ENCODE data around the gene ARHGAP26.
"Not testable (repeated sequence)": the region's sequence is repeated elsewhere in the genome, so short reads cannot be mapped to it uniquely, and the experiment has no call there.

Gene ARHGAP26

DNA sequence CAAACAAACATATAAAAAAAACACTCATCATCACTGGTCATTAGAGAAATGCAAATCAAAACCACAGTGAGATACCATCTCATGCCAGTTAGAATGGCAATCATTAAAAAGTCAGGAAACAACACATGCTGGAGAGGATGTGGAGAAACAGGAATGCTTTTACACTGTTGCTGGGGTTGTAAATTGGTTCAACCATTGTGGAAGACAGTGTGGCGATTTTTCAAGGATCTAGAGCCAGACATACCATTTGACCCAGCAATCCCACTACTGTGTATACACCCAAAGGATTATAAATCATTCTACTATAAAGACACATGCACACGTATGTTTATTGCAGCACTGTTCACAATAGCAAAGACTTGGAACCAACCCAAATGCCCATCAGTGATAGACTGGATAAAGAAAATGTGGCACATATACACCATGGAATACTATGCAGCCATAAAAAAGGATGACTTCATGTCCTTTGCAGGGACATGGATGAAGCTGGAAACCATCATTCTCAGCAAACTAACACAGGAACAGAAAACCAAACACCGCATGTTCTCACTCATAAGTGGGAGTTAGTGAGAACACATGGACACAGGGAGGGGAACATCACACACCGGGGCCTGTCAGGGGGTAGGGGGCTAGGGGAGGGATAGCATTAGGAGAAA is 433.3 kb downstream of the ARHGAP26 start:
- not testable (repeated sequence) for DNase-seq

DNA sequence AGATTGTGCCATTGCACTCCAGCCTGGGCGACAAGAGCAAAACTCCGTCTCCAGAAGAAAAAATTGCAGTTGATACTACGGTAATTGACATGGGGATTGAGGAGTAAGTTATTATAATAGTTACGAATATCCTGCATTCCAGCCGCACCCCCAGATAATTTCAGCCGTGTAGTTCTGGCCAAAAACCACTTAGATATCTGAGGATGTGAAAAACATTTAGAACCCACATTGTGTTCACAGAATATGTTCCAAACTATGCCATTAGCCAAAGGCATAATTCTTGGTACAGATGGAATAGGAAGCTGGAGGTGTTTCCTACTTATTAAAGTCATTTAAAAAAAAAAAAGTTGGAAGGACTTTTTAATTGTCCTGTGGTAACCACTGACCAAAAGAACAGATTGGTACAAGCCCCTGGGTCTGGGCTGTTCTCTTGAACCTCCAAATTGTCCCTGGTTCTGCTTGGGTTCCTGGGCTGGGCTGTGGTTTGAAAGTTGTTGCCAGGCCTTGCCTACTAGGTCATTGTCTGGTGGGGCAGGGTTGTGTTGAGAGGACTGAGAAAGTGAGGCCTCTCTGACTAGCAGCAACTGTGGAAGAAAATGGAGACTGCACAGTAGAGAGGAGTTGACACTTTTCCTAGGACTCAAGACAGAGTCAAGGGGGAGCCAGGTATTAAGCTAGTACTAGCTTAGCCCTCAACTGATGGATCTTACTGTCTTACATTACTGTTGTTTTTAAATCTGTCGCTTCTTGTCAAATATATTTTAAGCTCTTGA is 434.5 kb downstream of the ARHGAP26 start:
- no peak for DNase-seq

DNA sequence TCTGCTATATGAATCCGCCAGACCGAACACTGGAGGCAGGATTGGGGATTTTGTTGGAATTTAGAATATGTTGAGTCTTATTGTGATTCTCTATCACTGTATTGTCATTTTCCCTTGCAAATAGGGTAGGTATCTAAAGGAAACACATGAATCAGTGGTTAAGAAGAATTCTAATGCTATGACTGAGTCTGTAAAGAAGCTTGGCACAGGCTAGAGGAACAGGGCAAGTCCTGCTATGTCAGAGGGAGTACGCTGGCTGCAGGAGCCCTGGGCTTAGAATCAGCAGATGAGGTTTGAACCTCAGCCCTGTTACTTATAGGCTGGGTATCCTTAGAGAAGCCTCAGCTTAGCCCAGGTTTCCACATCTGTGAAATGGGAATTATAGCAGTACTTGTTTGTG is 435.2 kb downstream of the ARHGAP26 start:
- no peak for DNase-seq

DNA sequence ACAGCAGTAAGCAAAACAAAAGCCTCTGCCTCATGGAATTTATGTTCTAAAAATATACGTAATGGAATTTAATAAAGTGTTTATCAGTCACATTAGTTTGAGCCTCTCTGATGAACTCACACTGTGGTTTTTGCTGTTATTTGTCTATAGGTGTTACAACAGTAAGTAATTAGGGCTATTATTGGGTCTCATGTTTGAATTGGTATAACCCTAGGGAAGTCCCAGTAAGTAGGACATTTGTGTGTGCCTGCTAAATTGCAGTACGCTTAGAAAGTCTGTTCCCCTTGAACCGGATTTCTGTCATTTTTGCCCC is 435.7 kb downstream of the ARHGAP26 start:
- DNase-seq: no peak

DNA sequence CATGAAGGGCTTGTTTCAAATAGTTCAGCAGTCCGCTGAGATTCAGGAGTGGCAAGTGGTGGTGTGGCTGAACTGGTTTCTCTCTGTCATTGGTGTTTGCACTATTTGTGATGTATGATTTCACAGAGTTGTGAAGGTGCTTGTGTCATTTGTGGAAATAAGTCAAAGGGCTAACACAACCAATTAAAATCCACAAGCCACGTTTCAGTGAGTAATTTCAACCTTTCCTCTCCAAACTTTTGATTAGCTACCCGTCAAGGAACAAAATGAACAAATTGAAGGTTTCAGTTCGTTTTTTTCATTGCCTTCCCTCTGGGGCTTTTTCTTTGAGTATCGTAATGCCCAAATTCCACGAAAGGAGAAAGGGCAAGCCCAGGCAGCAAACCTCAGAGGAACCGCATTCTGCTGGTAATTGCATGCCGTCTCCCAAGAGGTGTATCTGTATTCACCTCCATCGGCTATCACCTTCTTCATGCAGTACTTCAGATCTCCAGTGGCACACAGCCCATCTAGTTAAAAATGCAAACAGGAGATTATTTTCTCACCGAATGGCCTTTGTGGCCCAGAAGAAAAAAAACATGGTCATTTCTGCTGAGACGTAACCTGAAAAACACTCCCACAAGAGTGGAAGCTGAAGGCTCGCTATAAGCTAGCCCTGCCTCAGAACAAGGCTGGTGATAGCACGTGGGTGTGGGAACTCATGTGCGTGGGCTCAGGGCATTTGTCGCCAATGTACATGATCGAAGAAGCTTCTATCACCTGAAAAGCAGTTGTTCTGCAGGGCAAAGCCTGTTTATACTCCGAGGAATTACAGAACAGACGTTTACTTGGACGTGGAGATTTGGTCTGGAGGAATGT is 436.2 kb downstream of the ARHGAP26 start:
- no peak for DNase-seq

DNA sequence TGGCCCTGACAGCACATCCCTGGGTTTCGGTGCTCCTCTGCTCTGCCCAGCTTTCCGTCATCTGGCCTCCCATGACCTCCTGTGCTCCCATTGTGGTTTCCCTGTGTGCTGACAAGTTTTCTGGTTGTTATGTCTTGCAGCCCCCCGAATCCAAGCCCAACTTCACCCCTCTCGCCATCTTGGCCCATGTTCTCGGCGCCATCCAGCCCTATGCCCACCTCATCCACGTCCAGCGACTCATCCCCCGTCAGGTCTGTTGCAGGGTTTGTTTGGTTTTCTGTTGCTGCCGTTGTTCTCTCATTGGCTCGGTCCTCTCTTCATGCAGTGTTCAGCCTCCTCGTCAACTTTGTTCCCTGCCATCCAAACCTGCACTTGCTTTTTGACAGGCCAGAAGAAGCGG is 436.9 kb downstream of the ARHGAP26 start:
- DNase-seq: no peak

DNA sequence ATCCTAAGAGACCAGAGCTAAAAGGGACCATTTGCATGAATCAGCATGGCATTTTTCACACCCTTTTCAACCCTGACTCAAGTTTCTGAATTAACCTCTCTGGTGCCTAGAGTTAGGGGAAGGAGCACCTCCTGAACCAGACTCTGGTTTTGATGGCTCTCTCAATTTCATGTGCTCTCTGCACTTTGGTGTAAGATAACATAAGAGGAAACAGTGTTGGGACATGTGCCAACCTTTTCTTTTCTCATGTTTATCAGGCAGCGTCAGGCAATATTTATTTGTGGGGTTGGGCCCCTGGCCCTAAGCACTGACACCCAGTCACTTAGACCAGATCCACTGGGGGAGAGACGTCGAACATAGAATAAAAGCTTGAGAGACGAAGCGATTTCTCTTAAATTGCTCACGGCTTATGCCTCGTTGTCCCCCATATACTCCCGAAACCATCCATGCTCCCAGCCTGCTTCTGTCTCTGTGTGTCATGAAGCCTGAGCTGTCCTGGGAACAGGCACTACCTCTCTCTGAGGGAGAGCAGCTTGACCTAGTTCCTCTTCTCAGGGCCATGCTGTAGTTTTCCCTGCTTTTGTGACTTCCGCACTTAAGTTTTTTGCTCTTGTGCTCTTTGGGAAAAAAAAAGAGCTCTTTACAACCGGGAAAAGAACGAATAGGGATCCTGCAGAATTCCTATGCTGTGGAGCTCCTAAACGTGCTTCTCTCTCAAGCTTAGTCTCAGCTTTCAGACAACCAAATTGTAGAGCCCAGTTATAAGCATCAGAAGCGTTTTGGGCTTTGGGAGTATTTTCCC is 437.6 kb downstream of the ARHGAP26 start:
- no peak for DNase-seq

DNA sequence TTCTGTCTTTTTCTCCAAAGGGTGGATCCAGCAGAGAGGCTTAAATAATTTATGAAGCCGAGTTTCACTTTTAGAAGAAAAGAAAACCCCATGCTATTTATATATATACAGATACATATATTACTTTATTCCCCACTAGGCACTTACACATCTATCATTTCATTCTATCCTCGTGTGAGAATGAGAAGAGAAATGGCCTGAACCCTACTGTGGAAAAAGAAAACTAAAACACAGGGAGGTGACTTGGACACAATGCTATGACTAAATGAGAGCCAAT is 438.1 kb downstream of the ARHGAP26 start:
- DNase-seq: no peak

DNA sequence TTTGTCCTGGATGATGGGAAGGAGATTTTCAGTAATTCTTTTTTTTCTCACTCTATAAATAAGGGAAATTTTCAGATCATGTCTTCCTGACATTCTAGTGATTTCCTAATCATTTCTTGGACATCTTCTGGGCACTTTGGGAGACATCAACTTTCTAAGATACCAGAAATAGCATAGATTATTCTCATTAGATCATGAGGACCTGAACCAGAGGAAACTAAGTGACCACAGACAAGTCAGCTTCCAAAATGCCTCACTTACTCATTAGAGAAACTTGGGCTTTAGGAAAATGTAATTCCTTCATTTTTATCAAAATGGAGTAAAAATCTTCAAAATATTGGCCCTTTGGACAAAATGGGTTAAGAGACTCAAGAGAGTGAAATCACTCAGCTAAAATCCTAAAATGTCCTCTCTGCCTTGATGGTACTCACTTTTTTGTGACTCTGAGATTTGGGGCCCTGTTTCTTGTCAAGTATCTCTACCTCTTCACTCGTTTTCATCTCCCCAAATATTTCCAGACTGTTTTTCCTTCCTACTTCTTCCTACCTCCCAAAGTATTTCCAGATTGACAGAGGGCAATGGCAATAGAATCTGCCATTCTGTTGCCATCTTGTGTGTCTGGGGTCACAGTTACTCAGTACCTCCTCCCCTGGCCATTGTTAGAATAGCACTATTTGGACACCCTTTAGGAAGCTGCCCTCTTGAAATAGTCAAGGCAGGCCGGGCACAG is 438.8 kb downstream of the ARHGAP26 start:
- DNase-seq: no peak

DNA sequence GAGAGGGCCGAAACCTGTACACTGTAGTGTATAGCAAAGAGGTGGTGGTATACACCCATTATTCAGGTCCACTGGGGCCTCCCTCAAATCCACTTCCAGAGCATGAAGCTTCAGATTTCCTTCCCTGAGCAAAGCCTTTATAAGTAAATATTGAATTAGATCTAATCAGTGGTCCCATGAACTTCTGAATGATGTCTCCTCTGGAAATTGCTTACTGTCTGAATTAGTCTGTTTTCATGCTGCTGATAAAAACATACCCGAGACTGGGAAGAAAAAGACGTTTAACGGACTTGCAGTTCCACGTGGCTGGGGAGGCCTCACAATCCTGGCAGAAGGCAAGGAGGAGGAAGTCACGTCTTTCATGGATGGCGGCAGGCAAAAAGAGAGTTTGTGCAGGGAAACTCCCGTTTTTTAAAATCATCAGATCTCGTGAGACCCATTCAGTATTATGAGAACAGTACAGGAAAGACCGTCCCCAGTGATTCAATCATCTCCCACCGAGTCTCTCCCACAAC is 439.8 kb downstream of the ARHGAP26 start:
- DNase-seq: no peak

DNA sequence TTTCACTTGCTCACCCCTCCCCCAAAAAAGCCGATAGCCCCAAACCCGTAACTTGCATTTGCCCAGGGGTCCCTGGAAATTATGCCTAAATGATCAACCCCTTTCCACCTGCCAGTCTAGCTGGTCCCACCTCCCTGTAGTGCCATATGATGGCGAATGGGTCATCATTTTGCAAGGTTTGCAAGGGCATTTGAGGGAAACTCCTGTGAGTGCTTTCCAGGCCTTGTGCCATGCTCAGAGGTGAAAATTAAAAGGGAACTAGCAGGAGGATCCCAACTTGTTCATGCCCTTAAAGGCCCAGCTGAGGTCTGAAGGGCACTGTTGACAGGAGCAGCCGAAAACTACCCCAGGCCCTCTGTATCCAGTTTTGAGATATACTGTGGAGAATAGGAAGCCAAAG is 440.4 kb downstream of the ARHGAP26 start:
- DNase-seq: no peak

DNA sequence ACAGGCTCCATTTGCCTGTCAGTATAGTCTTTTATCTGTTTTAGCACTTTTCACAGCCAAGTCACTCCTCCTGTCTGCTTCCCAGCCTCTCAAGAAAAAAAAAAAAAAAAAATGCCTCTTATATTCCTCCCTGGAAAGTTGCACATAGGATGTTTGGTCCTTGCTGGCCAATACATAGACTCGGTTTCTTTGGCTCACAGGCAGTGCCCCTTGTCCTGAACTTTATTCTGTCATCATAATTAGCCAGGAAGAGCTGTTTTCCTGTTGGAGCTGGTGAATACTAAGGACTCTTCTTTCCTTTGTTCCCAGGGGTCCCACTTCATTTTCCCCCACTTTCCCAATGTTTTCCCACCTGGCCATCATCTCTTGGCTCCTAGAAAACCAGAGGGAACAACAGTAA is 442.1 kb downstream of the ARHGAP26 start:
- no peak for DNase-seq

DNA sequence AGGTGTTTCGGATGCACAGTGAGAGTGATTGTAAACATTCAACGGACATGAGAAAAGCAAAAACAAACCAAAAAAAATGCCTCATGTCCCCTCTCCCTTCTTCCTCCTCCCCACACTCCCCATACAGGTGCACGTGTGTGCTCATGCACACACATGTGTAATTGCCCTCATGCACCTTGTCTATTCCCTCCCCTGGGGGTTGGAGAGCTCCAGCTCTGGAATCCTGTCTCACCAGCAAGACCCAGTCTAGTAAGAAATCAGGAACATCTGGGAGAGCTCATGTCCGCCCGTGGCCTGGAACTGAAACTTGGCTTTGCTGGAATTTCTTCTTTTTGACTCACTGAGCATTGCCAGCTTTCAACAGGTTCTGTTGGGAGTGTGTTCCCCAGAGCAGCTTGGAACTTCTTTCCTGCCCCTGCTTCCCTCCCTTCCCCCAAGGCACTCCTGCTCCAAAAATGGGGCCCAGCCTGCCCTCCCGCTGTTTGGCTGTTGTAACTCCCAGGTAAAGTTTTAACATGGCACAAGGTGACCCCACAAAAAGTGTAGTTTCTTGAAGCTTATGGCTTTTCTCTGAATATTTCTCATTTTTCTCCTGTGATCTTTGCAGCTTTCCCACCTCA is 443.2 kb downstream of the ARHGAP26 start:
- DNase-seq: no peak

DNA sequence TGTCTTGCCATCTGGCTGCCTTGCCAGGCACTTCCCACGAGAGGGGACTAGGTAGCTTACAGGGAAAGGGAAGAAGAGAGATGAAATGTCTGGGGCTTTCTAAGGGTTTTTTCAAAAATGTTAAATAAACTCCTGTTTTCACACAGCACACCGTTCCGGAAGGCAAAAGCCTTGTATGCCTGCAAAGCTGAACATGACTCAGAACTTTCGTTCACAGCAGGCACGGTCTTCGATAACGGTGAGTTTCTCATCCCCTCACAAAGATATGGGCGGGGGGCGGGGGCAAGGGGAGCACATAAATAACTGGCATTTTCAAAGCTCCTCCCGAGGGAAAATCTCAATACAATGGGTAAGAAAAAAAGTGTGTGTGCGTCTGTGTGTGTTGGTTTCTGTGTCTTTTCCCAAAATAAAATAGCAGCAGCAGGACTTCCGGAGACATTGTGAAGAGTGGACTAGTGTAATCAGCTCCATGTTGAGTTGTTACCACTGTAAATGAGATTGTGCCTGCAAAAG is 443.7 kb downstream of the ARHGAP26 start:
- no peak for DNase-seq

DNA sequence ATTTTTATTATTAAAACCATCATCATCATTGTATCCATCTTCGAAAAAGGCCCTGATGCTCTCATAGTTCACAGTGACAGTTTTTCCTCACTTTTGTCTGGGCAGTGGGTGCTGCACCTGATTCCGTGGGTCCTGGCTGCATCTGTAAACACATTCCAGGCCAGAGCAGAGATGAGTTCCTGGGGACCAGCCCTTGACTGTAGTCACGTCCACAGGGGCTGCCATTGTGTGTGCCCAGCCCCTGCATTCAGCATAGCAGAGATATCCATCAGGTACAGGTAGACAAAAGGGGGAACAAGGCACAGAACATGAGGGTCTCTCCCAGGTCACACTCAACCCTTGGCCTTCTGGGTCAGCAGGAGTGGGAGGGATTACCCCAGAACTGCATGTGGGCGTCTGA is 444.3 kb downstream of the ARHGAP26 start:
- no peak for DNase-seq

DNA sequence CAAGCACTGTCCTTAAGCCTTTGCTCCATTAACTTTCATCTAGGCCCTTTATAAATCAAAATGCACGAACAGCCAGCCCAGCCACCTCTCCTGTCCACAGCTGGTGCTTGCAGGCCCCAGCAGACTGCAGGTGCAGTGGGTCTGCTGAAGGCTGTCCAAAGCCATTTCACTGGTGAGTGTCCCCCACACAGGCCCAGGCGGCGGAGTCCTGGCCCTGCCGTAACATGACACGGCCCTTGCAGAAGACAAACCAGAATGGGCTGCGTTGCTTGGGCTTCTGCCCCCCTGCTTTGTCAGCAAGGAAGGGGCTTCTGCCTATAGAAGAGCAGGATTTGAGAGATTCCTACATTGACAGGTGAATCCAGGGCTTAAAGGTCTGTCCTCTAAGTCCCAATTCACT is 444.7 kb downstream of the ARHGAP26 start:
- no peak for DNase-seq

DNA sequence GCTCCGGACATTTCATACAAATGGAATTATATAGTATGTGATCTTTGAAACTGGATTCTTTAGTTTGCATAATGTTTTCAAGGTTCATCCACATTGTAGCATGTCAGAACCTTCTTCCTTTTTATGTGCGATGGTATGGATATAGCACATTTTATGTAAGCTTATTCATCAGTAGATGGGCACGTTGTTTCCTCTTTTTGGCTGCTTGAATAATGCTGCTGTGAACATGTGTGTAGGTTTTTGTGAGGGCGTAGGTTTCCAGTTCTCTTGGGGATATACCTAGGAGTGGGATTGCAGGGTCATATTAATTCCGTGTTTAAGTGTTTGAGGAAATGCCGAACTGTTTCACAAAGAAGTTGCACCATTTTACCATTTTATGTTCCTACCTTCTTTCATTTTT is 445.5 kb downstream of the ARHGAP26 start:
- no peak for DNase-seq

DNA sequence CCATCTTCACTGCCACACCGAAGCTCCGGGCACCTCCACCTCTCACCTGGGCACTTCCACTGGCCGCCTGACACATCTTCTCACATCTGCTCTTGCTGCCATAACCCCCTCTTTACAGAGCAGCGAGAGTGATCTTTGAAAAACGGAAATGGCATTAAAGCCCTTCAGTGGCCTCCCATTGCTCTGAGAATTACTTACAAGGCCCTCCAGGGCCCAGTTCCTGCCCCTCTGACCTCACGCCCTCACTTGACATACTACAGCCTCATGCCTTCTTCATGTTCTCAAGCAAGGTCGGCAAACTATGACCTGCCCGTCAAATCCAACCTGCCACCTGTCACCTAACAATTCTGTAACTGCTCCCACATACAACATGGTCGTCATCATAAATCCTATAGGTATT is 446.0 kb downstream of the ARHGAP26 start:
- DNase-seq: no peak

DNA sequence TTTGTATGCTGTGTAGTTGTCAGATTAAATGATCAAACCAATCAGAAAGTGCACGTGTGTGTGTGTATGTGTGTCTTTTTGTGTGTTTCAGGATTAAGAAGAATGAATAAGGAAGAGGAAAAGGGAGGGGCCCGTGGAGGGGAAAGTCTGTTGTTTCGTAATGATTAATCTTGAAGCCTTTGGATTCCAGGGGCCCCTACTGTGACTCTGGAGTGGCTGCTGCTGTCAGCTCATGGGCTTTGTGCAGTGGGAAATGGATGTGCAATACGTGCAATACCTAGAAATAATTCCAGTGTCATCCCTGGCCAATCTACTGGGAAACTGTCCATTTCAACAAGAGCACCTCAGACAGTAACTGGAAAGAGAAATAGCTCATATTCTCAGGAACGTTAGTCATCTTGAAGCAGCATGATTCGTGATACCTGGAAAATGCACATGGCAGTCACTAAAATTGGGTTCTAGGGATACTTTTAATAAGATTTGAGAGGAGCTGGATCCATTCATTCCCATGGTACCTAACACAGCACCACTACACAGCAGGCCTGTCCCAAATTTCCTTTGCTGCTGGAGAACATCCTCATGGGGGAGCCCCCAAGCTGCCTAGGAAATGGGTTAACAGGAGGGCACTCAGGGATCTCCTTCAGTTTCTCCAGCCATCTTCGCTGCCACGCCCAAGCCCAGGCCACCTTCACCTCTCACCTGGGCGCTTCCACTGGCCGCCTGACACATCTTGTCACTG is 447.1 kb downstream of the ARHGAP26 start:
- DNase-seq: no peak

DNA sequence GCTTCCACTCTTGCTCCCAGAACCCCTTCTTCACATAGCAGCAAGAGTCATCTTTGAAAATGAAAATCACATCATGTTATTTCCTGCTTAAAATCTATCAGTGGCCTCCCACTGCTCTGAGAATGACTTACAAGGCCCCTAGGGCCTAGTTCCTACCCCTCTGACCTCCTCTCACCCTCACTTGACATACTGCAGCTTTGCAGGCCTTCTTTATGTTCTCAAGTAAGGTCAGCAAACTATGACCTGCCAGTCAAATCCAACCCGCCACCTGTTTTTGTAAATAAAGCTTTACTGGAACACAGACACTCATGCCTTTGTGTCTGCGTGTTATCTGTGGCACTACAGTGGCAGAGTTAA is 447.6 kb downstream of the ARHGAP26 start:
- DNase-seq: no peak

DNA sequence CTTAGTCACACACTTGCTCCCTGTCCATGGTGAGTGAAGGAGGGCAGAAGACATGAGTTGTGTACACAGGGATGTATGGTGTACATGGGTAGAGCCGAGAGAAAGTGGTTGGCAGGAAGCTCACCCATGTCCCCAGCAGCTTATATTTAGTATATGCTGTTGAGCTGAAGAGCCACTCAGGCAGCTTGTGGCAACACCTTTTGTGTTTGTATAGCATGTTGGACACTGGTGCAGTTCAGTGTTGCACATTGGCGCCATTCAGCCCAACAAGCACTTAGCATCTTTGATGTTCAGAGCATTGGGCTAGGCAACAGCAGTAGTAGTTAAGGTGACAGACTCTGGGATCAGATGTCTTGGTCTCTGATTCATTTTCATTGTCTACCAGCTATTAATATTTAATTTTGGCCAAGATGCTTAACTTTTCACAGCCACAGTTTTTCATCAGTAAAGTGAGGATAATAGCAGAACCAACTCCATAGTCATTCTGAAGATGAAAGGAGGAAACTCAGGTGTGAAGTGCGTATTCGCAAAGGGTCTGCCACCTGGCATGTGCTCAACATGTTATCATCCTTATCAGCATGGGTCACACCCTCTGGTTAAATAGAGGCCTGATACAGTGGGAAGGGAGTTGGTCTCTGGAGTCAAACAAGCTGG is 448.5 kb downstream of the ARHGAP26 start:
- DNase-seq: no peak

Measured in stimulated activated naive CD4-positive, alpha-beta T cell (primary cell).